GM12875 (cell line): ENCODE measurements around the gene MED8.

Source experiments
- H3K4me3 ChIP-seq: one replicate; pipeline ENCODE4 v1.5.1; 2011; ENCODE audit warnings: low read depth, low read length, control low read depth
- CTCF ChIP-seq: IDR thresholded peaks from 2 replicates; pipeline ENCODE4 v1.5.1; 2011; ENCODE audit warnings: low read depth, mild to moderate bottlenecking, control low read depth, inconsistent platforms, low read length, moderate library complexity, borderline replicate concordance; ENCODE audit not compliant: insufficient read depth

MED8 gene

GRCh38 chr1:43398227-43398626, 8.6 kb upstream of the MED8 start:
- no peak for TF ChIP-seq CTCF
- H3K4me3 ChIP-seq, result no peak overlapping the region

DNA sequence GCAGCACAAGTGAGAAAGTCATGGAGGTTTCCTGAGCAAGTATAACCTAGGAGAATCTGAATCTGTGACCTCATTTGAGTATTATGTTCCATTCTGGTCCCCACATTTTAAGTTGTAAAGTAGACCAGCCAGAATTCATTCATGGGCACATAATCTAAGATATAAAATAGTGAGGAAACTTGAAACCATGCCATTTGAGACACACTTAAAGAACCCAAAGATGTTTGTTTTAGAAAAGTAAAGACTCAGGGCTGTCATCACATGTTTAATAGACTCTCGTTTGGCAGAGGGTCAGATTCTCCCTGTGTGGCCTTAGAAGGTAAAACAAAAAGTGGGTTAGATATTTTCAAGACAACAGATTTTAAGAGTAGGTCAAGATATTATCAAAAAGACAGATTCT, 6.5 kb upstream of the MED8 start:
- no peak for TF ChIP-seq CTCF
- H3K4me3 ChIP-seq, result no peak overlapping the region

GRCh38 chr1:43395523-43395922, 5.9 kb upstream of the MED8 start:
- no peak overlapping the region for H3K4me3 ChIP-seq
- no peak for TF ChIP-seq CTCF

GRCh38 chr1:43392702-43393101, 3.1 kb upstream of the MED8 start:
- no peak overlapping the region for H3K4me3 ChIP-seq
- no peak for TF ChIP-seq CTCF

GRCh38 chr1:43388613-43389012, 987 bp downstream of the MED8 start:
- peak overlapping the region; percentile 60 for H3K4me3 ChIP-seq
- TF ChIP-seq CTCF, result no peak

- no peak overlapping the region for H3K4me3 ChIP-seq
- TF ChIP-seq CTCF, result no peak
Measured at GRCh38 chr1:43387976-43388599, 1.5 kb downstream of the MED8 start.

DNA sequence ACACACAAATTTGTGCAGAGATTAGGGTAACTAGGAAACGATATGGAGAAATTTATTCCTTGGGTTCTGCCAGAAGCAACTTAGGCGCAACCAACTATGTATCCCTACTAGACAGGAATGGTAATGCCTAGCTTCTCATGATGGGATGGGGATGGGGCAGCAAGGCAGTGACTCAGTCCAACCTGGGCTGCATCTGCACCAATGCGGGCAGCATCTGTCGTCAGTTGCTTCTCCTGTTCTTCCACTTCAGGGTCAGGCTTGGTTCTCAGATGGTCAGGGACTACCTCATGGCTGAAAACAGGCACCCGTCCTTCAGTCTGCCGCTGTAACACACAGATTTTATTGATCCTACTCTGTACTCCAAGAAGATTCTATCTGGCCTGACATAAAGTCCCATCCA, 2.9 kb downstream of the MED8 start:
- no peak for TF ChIP-seq CTCF
- no peak overlapping the region for H3K4me3 ChIP-seq
